ENCODE measurements around the gene IMP3. TPM values are rescaled to one million over a fixed set of nuclear protein-coding genes. Genes with fewer than 3 reads are reported as not detected.

Gene IMP3
- total and polyA plus RNA-seq, 9 of the 15 experiments (the other 6 are each of a cell fraction or from before 2014, with no cell fraction given): 14.5 to 160 (median 74.4) TPM

- TF ChIP-seq MGA (IDR thresholded peaks at IDR 0.05): no peak
- TF ChIP-seq CBX5 (IDR thresholded peaks at IDR 0.05; ENCODE audit: borderline replicate concordance, low read depth): no peak
- no peak for TF ChIP-seq POLR3G (IDR thresholded peaks at IDR 0.05; ENCODE audit: extremely low read depth, insufficient read length, insufficient replicate concordance)
- no peak for TF ChIP-seq ZNF583 (CRISPR knock-in tag; IDR thresholded peaks at IDR 0.05)
Observed at GRCh38 chr15:75631935-75632334, 8.1 kb downstream of the IMP3 start (continued).
